BE2C (cell line): ENCODE results near the gene NOTCH1.

Source experiments
- DNase-seq: peaks from one replicate; pipeline ENCODE4 v3.0.0-alpha.2; 2020
- H3K27me3 ChIP-seq: fragments of 250-450 bp; sonication (Bioruptor Pico); 2 replicates; pipeline ENCODE4 v1.5.1; 2020; ENCODE audit warnings: mild to moderate bottlenecking
- H3K36me3 ChIP-seq: fragments of 250-450 bp; sonication (Bioruptor Pico); 2 replicates; pipeline ENCODE4 v1.5.1; 2020; ENCODE audit warnings: mild to moderate bottlenecking
- H3K4me1 ChIP-seq: fragments of 250-450 bp; sonication (Bioruptor Pico); 2 replicates; pipeline ENCODE4 v1.5.1; 2020
- H3K4me3 ChIP-seq: 2 replicates; pipeline ENCODE4 v1.5.1; 2011; ENCODE audit warnings: low read depth, low read length
- H3K9me3 ChIP-seq: fragments of 250-450 bp; sonication (Bioruptor Pico); 2 replicates; pipeline ENCODE4 v1.5.1; 2020
- TF ChIP-seq, protein P1 (sequence below): IDR thresholded peaks from 2 replicates; pipeline ENCODE4 v1.5.1; 2012; ENCODE audit warnings: mild to moderate bottlenecking, low read depth, low read length

The NOTCH1 gene

DNA sequence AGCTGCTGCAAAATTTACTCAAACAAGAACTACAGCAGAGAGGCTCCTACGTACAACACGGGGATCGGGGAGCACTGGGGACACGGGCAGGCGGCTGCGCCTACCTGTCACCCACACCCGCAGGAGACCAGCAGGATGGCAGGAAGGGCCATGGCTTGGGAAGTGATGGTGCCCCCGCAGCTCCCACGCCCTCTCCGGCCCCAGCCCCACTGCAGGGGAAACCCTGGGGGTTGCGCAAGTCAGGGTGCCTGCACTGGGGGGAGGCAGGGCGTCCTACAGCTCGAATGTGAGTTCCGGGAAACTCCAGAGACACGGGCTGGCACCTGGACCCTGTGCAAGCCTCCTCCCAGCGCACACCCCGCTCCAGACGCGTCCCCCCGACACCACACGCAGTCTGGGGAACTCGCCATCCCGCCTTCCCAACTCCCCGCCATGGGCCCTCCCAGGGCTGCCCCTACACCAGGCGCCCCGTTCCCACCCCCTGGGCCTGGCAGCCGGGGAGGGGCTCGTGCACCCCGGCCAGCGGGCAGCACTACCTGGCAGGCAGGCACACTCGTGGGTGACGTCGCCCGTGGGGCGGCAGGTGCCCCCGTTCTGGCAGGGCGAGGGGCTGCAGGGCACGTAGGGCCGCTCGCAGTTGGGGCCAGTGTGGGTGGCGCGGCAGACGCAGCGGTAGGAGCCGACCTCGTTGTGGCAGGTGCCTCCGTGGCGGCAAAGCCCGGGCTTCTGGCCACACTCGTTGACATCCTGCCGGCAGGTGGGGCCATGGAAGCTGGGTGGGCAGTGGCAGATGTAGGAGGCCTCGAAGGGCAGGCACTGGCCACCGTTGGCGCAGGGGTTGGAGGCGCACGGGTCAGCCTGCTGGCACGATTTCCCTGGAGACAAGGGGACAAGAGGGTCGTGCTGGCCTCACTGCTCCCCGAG is 23.3 kb downstream of the NOTCH1 start:
- Histone ChIP-seq H3K4me3 (no peak overlapping the region), H3K9me3 (no peaks in the 10 kb centered on the region), H3K36me3 (no peaks in the 10 kb centered on the region), H3K27me3 (no peaks in the 10 kb centered on the region; the same call in none of the 2 replicates), H3K4me1 (no peaks in the 10 kb centered on the region)
- TF ChIP-seq, protein P1, sequence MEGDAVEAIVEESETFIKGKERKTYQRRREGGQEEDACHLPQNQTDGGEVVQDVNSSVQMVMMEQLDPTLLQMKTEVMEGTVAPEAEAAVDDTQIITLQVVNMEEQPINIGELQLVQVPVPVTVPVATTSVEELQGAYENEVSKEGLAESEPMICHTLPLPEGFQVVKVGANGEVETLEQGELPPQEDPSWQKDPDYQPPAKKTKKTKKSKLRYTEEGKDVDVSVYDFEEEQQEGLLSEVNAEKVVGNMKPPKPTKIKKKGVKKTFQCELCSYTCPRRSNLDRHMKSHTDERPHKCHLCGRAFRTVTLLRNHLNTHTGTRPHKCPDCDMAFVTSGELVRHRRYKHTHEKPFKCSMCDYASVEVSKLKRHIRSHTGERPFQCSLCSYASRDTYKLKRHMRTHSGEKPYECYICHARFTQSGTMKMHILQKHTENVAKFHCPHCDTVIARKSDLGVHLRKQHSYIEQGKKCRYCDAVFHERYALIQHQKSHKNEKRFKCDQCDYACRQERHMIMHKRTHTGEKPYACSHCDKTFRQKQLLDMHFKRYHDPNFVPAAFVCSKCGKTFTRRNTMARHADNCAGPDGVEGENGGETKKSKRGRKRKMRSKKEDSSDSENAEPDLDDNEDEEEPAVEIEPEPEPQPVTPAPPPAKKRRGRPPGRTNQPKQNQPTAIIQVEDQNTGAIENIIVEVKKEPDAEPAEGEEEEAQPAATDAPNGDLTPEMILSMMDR, result no peak
- DNase-seq, result no peak

DNA sequence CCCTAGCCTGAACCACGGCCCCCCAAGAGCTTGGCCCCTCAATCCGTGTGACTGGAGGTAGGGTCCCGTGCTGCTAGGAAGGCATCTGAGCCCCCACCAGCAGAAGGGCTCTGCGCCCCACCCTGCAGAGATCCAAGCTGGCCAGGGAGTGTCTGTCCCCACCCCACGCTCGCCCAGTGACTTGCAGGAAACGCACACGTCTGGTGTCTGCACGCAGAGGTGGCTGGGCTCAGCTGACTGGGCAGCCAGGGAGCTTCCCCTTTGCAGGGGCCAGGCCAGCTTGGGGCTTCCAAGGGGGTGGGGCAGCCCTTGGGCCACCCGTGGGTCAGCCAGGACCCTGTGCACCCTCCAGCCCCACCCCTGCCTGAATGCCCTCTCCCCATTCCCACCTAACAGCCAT is 24.3 kb downstream of the NOTCH1 start:
- DNase-seq, result no peak

DNA sequence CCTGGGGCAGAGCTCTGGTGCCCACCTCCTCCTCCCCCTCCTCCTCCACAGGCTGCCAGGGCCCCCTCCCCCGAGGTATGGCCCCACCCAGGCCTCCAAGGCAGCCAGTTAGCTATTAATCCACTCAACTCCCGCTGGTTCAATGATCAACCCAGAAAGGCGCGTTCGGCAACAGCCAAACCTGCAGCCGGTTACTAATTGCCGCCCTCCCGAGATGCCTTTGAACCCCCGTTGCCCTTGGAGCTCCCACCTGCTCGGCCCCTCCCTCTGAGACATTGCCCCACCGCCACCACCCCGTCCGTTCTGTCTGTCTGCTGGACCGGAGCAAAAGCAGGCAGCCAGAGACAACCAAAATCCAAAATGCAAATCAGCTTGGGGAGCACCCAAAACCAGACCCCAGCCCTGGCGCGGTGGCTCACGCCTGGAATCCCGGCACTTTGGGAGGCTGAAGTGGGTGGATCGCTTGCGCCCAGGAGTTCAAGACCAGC is 25.8 kb downstream of the NOTCH1 start:
- Histone ChIP-seq H3K4me3 (no peak overlapping the region), H3K27me3 (no peaks in the 10 kb centered on the region), H3K9me3 (no peaks in the 10 kb centered on the region), H3K4me1 (no peaks in the 10 kb centered on the region; the same call in 1 of the 2 replicates), H3K36me3 (no peaks in the 10 kb centered on the region)
- TF ChIP-seq, protein P1, result no peak
- DNase-seq, result no peak

More for the DNA sequence above, 24.3 kb downstream of the NOTCH1 start:
- TF ChIP-seq, protein P1, result no peak
- Histone ChIP-seq H3K4me1 (no peaks in the 10 kb centered on the region), H3K27me3 (no peaks in the 10 kb centered on the region; the same call in 1 of the 2 replicates), H3K36me3 (no peaks in the 10 kb centered on the region), H3K9me3 (no peaks in the 10 kb centered on the region), H3K4me3 (no peak overlapping the region)

DNA sequence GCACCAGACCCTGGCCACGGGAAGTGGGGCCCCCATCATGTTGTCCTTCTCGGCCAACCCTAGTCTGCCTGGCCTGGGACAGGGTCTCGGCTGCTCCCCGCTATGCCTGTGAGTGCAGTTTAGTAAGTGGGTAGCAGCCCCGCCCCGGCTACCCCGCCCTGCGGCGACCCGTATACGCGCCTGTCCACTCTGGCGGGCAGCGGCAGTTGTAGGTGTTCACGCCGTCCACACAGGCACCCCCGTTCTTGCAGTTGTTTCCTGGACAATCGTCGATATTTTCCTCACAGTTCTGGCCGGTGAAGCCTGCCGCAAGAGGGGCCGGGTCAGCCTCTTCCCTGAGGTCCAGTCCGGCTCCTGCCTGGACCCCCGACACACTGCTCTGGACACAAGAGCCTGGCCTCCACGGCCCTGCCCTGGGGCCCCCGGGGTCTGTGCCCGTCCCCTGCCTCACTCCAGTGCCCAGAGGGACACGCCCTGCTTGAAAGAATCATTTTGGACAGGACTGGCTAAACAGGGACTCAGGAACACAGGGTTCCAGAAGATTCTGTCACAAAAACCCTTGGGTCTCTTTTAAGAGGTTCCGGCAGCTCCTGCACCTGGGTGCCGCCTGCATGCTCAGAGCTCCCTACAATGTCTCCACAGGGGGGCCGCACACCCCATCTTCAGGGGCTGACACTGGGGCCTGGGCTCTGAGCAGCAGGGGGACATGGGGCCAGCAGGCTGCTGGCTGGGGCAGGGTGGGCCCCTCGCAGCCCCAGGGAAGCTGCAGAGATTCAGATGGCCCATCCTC is 26.4 kb downstream of the NOTCH1 start:
- Histone ChIP-seq H3K4me3 (no peak overlapping the region), H3K4me1 (no peaks in the 10 kb centered on the region; the same call in 1 of the 2 replicates), H3K36me3 (no peaks in the 10 kb centered on the region), H3K27me3 (no peaks in the 10 kb centered on the region), H3K9me3 (no peaks in the 10 kb centered on the region)
- TF ChIP-seq, protein P1, result no peak
- no peak for DNase-seq

DNA sequence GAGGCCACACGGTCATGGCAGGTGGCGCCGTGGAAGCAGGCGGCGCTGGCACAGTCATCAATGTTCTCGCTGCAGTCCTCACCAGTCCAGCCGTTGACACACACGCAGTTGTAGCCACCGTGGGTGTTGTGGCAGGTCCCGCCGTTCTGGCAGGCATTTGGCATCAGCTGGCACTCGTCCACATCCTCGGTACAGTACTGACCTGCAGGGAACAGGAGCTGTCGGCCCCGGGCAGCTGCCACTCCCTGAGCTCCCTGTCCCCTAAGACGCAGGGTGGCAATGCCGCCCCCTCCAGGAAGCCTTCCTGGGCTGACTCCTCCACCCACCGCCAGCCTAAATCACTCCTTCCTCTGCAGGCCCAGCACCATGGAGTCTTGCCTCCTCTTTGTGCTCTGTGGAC is 27.2 kb downstream of the NOTCH1 start:
- Histone ChIP-seq H3K4me1 (no peaks in the 10 kb centered on the region; the same call in 1 of the 2 replicates), H3K4me3 (no peak overlapping the region), H3K9me3 (no peaks in the 10 kb centered on the region), H3K27me3 (no peaks in the 10 kb centered on the region), H3K36me3 (no peaks in the 10 kb centered on the region)
- DNase-seq, result no peak
- TF ChIP-seq, protein P1, result no peak
